Measurements from ENCODE around the gene TWNK. TPM values are rescaled to one million over a fixed set of nuclear protein-coding genes. Genes with fewer than 3 reads are reported as not detected.

The TWNK gene
- total RNA-seq, 1 donor from 2014 or later, result 11.5 TPM

DNA sequence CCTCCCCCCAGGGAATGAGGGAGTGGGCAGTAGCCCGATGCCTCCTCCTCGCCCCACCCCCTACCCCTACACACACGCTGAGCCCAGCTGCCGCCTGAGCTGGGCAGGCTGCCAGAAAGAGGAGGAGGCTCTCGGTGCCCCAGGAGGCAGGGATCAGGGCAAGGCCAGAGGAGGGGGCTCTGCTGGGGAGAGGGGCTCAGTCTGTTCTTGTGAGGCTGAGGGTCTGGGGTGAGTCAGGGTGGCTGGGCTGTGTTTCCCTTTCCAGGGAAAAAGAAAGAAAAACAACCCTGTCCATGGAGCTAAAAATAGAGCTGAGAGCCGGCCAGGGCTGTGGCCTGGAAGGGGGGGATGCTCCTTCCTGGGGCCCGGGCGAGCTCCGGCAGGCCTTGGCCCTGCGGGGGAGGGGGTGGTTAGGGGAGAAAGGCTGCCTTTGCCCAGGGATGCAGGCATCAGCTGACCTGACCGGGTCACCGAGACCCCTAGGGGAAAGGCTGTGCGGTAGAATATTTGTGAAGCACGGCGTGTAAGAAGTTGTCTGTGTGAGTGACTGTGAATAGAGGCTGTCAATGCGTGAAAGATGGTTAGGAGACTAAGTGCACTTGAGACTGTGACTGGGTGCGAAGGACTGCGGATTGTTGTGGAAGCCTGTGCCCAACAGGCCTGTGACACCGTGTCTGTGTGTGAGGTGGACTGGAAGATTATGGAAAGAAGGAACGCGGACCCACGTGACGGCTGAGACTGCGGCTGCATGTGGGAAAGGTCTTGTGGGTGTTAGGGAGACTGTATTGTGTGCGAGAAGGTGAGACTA lies 11.0 kb downstream of the TWNK start:
- Histone ChIP-seq H3K9me3 (no peaks in the 10 kb centered on the region), H3K27ac (peak overlapping the region; percentile 99 to 100), H3K4me1 (peaks cover 19 to 32% of the 10 kb centered on the region in 2 donors), H3K27me3 (no peaks in the 10 kb centered on the region), H3K4me3 (peak overlapping the region; percentile 79 to 92), H3K36me3 (peaks cover 14 to 16% of the 10 kb centered on the region in 2 donors)
- intact Hi-C loops (cut with DNase I), result loop anchor here (1.0 to 10.0 kb wide), 7 partner anchors 15 to 819 kb away; partner anchors contain the start of genes HIF1AN, KAZALD1, OGA and SLF2
- peak; percentile 44 to 90 for DNase-seq (ENCODE audit: low spot score in 2 of 2)
- TF ChIP-seq, protein P1, sequence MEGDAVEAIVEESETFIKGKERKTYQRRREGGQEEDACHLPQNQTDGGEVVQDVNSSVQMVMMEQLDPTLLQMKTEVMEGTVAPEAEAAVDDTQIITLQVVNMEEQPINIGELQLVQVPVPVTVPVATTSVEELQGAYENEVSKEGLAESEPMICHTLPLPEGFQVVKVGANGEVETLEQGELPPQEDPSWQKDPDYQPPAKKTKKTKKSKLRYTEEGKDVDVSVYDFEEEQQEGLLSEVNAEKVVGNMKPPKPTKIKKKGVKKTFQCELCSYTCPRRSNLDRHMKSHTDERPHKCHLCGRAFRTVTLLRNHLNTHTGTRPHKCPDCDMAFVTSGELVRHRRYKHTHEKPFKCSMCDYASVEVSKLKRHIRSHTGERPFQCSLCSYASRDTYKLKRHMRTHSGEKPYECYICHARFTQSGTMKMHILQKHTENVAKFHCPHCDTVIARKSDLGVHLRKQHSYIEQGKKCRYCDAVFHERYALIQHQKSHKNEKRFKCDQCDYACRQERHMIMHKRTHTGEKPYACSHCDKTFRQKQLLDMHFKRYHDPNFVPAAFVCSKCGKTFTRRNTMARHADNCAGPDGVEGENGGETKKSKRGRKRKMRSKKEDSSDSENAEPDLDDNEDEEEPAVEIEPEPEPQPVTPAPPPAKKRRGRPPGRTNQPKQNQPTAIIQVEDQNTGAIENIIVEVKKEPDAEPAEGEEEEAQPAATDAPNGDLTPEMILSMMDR (IDR thresholded peaks at IDR 0.05), result no peak

DNA sequence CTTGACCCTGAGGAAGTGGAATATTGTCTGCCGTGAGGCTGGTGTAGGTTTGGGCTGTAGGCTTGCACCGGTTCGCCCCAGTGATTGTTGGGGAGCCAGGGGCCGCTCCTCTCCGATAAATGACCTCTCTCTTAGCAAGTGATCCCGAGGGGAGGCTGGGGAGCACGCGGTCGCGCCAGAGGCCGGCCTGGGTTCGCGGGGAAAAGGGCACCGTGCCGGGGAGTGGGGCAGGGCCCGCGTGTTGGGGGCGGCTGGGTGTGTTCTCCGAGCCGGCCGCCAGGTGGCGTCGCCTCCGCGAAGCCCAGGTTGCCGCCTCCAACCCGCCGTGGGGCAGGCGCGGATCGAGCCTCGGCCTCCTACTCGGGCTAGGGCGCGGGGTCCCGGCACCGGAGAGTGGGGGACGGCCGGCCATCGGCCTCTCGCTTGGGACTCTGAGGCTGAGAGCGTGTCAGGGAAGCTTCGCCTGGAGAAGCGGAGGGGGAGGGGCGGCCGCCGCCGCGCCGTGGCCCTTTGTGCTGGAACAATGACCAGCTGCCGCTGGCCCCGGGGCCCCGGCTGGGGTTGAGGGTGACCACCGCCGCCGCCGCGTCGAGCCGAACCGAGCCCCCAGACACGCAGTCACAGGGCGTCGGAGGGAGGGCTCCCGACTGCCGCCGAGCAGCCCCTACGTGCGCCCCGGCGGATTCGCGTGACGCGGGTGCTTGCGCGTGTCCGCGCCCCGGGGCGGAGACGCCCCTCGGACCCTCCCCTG lies 11.8 kb downstream of the TWNK start:
- H3K27me3 ChIP-seq, result no peaks in the 10 kb centered on the region
- peak overlapping the region; percentile 99 to 100 for H3K27ac ChIP-seq
- H3K4me1 ChIP-seq, result peaks cover 23 to 32% of the 10 kb centered on the region in 2 donors
- H3K4me3 ChIP-seq, result peak overlapping the region; percentile 79 to 92
- H3K36me3 ChIP-seq, result peaks cover 18% of the 10 kb centered on the region in 2 donors
- H3K9me3 ChIP-seq, result no peaks in the 10 kb centered on the region
- peak; percentile 27 to 89 for DNase-seq (ENCODE audit: low spot score in 2 of 2)
- intact Hi-C loops (cut with DNase I), result loop anchor here (1.0 to 10.0 kb wide), 7 partner anchors 14 to 818 kb away; partner anchors contain the start of genes HIF1AN, KAZALD1, OGA and SLF2
- TF ChIP-seq, protein P1 (IDR thresholded peaks at IDR 0.05), result peak; percentile 94 to 99 (median 96)

DNA sequence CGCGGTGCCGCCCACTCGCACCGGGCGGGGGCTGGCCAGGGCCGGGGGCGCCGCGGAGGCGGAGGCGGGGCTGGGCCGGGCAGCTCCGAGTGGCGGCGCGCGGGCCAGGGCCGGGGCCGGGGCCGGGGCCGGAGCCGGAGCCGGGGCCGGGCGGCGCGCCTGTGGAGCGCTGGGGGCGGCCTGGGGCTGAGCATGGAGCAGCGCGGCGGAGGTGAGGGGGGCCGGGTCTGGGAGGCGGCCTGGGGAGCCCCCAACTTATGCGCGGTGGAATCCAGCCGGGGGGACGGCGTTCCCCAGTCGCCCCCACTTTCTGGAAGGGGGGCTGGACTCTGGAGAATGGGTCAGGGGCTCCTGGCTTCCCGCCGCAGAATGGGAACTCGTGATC lies 12.4 kb downstream of the TWNK start, which contains the start of gene LZTS2:
Gene LZTS2 (plus strand): TSS at position 67 of the 385 bp plus-strand sequence. CDS start 2,731 bp downstream, outside the sequence.
- Histone ChIP-seq H3K27ac (peak within 1 kb of the TSS; percentile 99 to 100), H3K27me3 (no peaks in the 10 kb centered on the region), H3K4me1 (peaks cover 23 to 34% of the 10 kb centered on the region in 2 donors), H3K4me3 (peak within 1 kb of the TSS; percentile 79 to 92), H3K36me3 (peaks cover 23 to 24% of the 10 kb centered on the region in 2 donors), H3K9me3 (no peaks in the 10 kb centered on the region)
- no peak for DNase-seq (ENCODE audit: low spot score in 2 of 2)
- intact Hi-C loops (cut with DNase I), result loop anchor here (2.0 to 10.0 kb wide), 6 partner anchors 43 to 1645 kb away; partner anchors contain the start of genes HIF1AN, KAZALD1, OGA and SLF2
- TF ChIP-seq, protein P1 (IDR thresholded peaks at IDR 0.05), result no peak

DNA sequence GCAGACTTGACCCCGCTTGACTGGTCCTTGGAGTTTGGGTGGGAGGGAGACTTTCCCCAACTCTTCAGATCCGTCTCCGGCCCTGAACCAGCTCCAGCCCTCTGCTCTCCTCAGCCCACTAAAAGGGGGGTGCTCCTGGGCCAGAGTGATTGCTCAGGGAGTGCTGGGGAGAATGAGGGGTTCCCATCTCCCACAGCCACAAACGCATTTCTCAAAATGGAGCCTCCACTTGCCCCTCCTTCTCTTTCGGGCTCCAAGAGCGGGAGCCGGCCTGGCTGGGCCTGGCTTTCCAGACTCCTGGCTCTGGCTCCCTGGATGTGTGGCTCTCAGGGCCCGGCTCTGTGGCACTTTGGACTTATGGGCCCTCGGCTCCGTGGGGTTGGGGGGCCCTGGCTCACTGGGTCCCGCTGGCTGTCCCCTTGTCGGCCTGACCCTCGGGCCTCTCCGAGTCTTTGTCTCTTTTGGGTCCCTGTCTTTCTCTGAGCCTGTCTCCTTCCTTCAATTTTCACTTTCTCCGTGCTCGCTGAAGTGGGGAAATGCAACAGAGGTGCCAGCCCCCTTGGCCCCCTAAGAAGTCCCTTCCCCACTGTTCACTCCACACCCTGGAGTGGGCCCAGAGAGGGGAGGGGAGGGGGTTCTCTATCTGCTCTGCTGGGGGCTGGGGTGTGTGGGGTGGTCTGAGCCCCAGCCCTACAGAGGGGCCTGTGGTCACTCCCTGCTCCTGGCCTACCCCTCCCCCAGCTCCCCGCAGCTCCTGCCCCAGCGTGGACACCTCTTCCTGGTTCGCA lies 13.0 kb downstream of the TWNK start:
- TF ChIP-seq, protein P1 (IDR thresholded peaks at IDR 0.05), result no peak
- Histone ChIP-seq H3K9me3 (no peaks in the 10 kb centered on the region), H3K4me3 (peak overlapping the region; percentile 79 to 92), H3K36me3 (peaks cover 28 to 29% of the 10 kb centered on the region in 2 donors), H3K4me1 (peaks cover 23 to 34% of the 10 kb centered on the region in 2 donors), H3K27ac (peak overlapping the region; percentile 99 to 100), H3K27me3 (no peaks in the 10 kb centered on the region)
- intact Hi-C loops (cut with DNase I), result loop anchor here (10.0 kb wide), 1 partner anchor 1644 kb away; the partner anchor contains the start of gene TRIM8
- no peak for DNase-seq (ENCODE audit: low spot score in 2 of 2)

Measured in ascending aorta (tissue), 2 donors.